ENCODE measurements around the gene ADAMTS3. TPM values are rescaled to one million over a fixed set of nuclear protein-coding genes. Genes with fewer than 3 reads are reported as not detected.

The ADAMTS3 gene
- total RNA-seq, 5 donors from 2014 or later (not counting 1 experiment from before 2014, with no cell fraction given) = not detected

DNA sequence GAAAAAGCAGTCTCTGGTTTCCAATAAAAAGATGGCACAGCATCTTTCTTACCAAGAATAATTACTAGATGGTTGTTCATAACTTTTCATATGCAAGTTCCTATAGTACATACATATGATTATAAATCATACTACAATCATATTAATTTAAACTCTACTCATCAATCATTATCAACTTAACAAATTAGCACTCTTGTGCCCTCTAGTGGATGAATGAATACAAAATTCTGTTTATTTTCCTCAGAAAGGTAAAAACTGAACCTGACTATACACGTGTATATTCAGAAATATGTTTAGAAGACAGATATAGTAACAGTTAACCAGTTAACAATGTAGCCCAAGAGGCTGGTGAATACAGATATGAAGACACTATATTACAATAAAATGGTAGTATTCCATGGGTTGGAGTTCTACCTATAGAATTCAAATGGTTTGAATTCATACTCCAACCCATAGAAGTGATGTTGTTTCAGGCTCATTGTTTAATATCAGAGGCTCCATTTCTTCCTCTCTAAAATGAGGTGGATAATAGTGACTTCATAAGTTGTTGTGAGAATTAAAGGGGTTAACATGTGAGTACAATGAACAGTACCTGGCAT lies 100.0 kb downstream of the ADAMTS3 start:
- Mint-ChIP-seq H3K9me3 (peaks cover 0 to 3% (median 0%) of the 10 kb centered on the region in 3 donors), H3K36me3 (no peaks in the 10 kb centered on the region), H3K4me3 (no peak overlapping the region), H3K27me3 (no peaks in the 10 kb centered on the region), H3K27ac (no peak overlapping the region), H3K4me1 (no peaks in the 10 kb centered on the region)
- no peaks in the 10 kb centered on the region for H3K4me1 ChIP-seq (ENCODE audit: control insufficient read depth in 1 of 2, extremely low read depth in 1 of 2, insufficient read depth in 2 of 2, low read length in 2 of 2)
- no peak overlapping the region for H3K27ac ChIP-seq (ENCODE audit: low read length)
- no peaks in the 10 kb centered on the region for H3K27me3 ChIP-seq (replicated peaks in 1 of 2; ENCODE audit: control insufficient read depth in 2 of 2, extremely low read depth in 1 of 2, insufficient read depth in 2 of 2, low read length in 1 of 2)
- no CpG with 5 or more reads among the region's 1 CpG for WGBS (ENCODE audit: insufficient coverage)
- ATAC-seq (replicated peaks in 1 of 4) (no peak), DNase-seq (peak in 1 of 35 experiments; percentile 6)
- ChIA-PET CTCF (no interaction called here), POLR2A (no interaction called here)
- H3K9me3 ChIP-seq = no peaks in the 10 kb centered on the region
- H3K4me3 ChIP-seq (ENCODE audit: control insufficient read depth in 1 of 2, extremely low read depth in 1 of 2, low read length in 1 of 2) = no peak overlapping the region
- no peaks in the 10 kb centered on the region for H3K36me3 ChIP-seq (ENCODE audit: control insufficient read depth in 2 of 2, extremely low read depth in 1 of 2, insufficient read depth in 1 of 2, low read length in 1 of 2)

DNA sequence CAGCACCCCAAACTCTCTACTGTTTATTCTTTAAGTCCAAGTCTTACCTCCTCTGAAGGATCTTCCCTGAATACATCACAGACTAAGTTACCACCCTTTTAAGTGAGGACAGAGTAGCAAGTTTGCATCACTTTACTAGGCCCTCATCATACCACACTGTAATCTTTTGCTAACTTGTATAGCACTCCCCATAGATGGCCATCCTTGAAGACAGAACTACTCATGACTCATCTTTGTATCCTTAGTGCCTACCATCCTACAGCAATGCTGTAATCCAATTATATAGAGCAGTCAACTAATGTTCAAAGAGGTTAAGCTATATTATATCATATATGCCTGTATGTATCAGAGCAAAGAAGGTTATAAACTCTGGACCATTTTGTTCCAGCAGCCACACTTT lies 101.4 kb downstream of the ADAMTS3 start:
- Mint-ChIP-seq H3K27ac (no peak overlapping the region), H3K4me3 (no peak overlapping the region), H3K36me3 (no peaks in the 10 kb centered on the region), H3K27me3 (no peaks in the 10 kb centered on the region), H3K9me3 (no peaks in the 10 kb centered on the region), H3K4me1 (no peaks in the 10 kb centered on the region)
- ChIA-PET CTCF (no interaction called here), POLR2A (no interaction called here)
- no peaks in the 10 kb centered on the region for H3K36me3 ChIP-seq (ENCODE audit: control insufficient read depth in 2 of 2, extremely low read depth in 1 of 2, insufficient read depth in 1 of 2, low read length in 1 of 2)
- no peak for DNase-seq
- no peaks in the 10 kb centered on the region for H3K27me3 ChIP-seq (replicated peaks in 1 of 2; ENCODE audit: control insufficient read depth in 2 of 2, extremely low read depth in 1 of 2, insufficient read depth in 2 of 2, low read length in 1 of 2)
- no peak for ATAC-seq (replicated peaks in 1 of 4)
- H3K9me3 ChIP-seq = no peaks in the 10 kb centered on the region
- H3K27ac ChIP-seq (ENCODE audit: low read length) = no peak overlapping the region
- H3K4me1 ChIP-seq (ENCODE audit: control insufficient read depth in 1 of 2, extremely low read depth in 1 of 2, insufficient read depth in 2 of 2, low read length in 2 of 2) = no peaks in the 10 kb centered on the region
- H3K4me3 ChIP-seq (ENCODE audit: control insufficient read depth in 1 of 2, extremely low read depth in 1 of 2, low read length in 1 of 2) = no peak overlapping the region

DNA sequence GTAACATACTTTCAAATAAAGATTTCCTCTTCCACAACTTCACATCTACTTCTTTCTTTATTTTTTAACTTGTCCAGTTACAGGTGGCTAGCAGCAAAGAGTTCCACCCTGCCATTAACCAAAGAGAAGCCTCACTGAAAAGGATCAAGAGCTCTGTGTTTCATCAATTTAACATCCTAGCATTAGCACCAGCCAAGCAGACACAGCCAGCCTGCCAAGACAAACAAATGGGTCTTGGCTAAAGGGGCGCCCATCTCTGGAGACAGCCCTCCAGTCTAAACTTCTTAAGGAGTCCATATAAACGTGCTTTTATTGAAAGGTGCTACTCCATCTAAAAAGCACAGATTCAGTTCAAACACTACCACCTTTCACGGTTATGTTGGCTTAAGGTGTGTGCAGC lies 105.3 kb downstream of the ADAMTS3 start:
- CTCF ChIA-PET = interaction anchor here (0.7 kb wide), 2 partner anchors 57 to 136 kb away, joined by 3 to 6 read pairs; no protein-coding TSS in a partner anchor
- no peak for ATAC-seq (replicated peaks in 1 of 4)
- no peaks in the 10 kb centered on the region for H3K9me3 Mint-ChIP-seq
- H3K36me3 Mint-ChIP-seq = no peaks in the 10 kb centered on the region
- H3K36me3 ChIP-seq (ENCODE audit: control insufficient read depth in 2 of 2, extremely low read depth in 1 of 2, insufficient read depth in 1 of 2, low read length in 1 of 2) = no peaks in the 10 kb centered on the region
- DNase-seq = no peak
- no peaks in the 10 kb centered on the region for H3K27me3 ChIP-seq (replicated peaks in 1 of 2; ENCODE audit: control insufficient read depth in 2 of 2, extremely low read depth in 1 of 2, insufficient read depth in 2 of 2, low read length in 1 of 2)
- whole genome bisulfite sequencing (ENCODE audit: insufficient coverage) = 89% methylated on average over 2 of the region's 3 CpGs
- H3K4me3 ChIP-seq (ENCODE audit: control insufficient read depth in 1 of 2, extremely low read depth in 1 of 2, low read length in 1 of 2) = no peak overlapping the region
- POLR2A ChIA-PET = interaction anchor here in 1 of 2 donors (0.6 kb wide), 1 partner anchor 234 kb away, joined by 3 read pairs; no protein-coding TSS in a partner anchor
- H3K4me1 Mint-ChIP-seq = no peaks in the 10 kb centered on the region
- H3K27me3 Mint-ChIP-seq = peaks cover 0 to 3% of the 10 kb centered on the region in 2 donors
- no peak overlapping the region for H3K27ac ChIP-seq (ENCODE audit: low read length)
- no peak overlapping the region for H3K4me3 Mint-ChIP-seq
- no peak overlapping the region for H3K27ac Mint-ChIP-seq
- H3K9me3 ChIP-seq = no peaks in the 10 kb centered on the region
- H3K4me1 ChIP-seq (ENCODE audit: control insufficient read depth in 1 of 2, extremely low read depth in 1 of 2, insufficient read depth in 2 of 2, low read length in 2 of 2) = no peaks in the 10 kb centered on the region

DNA sequence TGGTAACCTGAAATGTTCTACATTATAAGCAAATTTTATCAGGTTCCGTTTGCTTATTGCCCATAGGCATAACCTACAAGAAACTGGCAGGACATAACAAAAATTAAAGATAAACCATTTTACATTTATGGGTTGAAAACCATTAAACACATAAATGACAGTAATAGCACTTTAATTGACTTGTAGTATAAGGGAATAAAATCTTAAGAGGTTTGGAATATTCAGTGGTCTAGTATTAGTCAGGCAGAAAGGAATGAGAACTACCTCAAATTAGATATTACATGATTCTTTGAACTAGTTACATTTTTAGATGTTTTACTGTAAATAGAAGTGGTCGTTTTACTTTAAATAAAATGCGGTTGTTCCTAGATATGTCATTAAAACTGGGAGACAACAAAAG lies 111.9 kb downstream of the ADAMTS3 start:
- Mint-ChIP-seq H3K36me3 (no peaks in the 10 kb centered on the region), H3K27me3 (peaks cover 0 to 3% of the 10 kb centered on the region in 2 donors), H3K27ac (no peak overlapping the region), H3K4me1 (no peaks in the 10 kb centered on the region), H3K4me3 (no peak overlapping the region), H3K9me3 (no peaks in the 10 kb centered on the region)
- no CpG with 5 or more reads among the region's 3 CpGs for WGBS (ENCODE audit: insufficient coverage)
- CTCF ChIA-PET = no interaction called here
- H3K27me3 ChIP-seq (replicated peaks in 1 of 2; ENCODE audit: control insufficient read depth in 2 of 2, extremely low read depth in 1 of 2, insufficient read depth in 2 of 2, low read length in 1 of 2) = no peaks in the 10 kb centered on the region
- no peak overlapping the region for H3K27ac ChIP-seq (ENCODE audit: low read length)
- H3K9me3 ChIP-seq = no peaks in the 10 kb centered on the region
- H3K4me1 ChIP-seq (ENCODE audit: control insufficient read depth in 1 of 2, extremely low read depth in 1 of 2, insufficient read depth in 2 of 2, low read length in 2 of 2) = no peaks in the 10 kb centered on the region
- POLR2A ChIA-PET = no interaction called here
- ATAC-seq (replicated peaks in 1 of 4) = no peak
- H3K36me3 ChIP-seq (ENCODE audit: control insufficient read depth in 2 of 2, extremely low read depth in 1 of 2, insufficient read depth in 1 of 2, low read length in 1 of 2) = no peaks in the 10 kb centered on the region
- no peak overlapping the region for H3K4me3 ChIP-seq (ENCODE audit: control insufficient read depth in 1 of 2, extremely low read depth in 1 of 2, low read length in 1 of 2)
- DNase-seq = no peak

DNA sequence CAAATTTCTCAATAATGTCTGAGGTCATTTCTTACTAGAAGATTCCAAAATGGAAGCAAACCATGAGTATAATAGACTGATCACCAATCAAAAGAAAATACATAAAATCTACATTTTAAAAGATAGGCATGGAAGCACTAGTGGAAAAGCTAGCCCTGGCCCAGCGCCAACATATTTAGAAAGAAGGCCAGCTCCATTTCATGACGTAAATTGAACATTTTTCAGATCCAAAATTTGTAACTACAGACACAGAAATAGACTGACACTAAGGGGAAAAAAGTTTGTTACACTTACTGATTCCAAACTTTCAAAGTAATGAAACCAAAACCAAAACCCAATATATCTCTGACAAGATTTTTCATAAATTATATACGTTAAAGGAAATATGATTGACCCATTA lies 117.7 kb downstream of the ADAMTS3 start:
- Mint-ChIP-seq H3K27ac (no peak overlapping the region), H3K4me1 (no peaks in the 10 kb centered on the region), H3K36me3 (no peaks in the 10 kb centered on the region), H3K9me3 (no peaks in the 10 kb centered on the region), H3K27me3 (no peaks in the 10 kb centered on the region), H3K4me3 (no peak overlapping the region)
- DNase-seq (no peak), ATAC-seq (replicated peaks in 1 of 4) (no peak)
- 86% methylated on average over 1 of the region's 3 CpGs for WGBS (ENCODE audit: insufficient coverage)
- H3K4me1 ChIP-seq (ENCODE audit: control insufficient read depth in 1 of 2, extremely low read depth in 1 of 2, insufficient read depth in 2 of 2, low read length in 2 of 2) = no peaks in the 10 kb centered on the region
- H3K27ac ChIP-seq (ENCODE audit: low read length) = no peak overlapping the region
- H3K27me3 ChIP-seq (replicated peaks in 1 of 2; ENCODE audit: control insufficient read depth in 2 of 2, extremely low read depth in 1 of 2, insufficient read depth in 2 of 2, low read length in 1 of 2) = no peaks in the 10 kb centered on the region
- CTCF ChIA-PET = interaction anchor here in 1 of 2 donors (0.6 kb wide), 1 partner anchor 251 kb away, joined by 3 read pairs; no protein-coding TSS in a partner anchor
- no peak overlapping the region for H3K4me3 ChIP-seq (ENCODE audit: control insufficient read depth in 1 of 2, extremely low read depth in 1 of 2, low read length in 1 of 2)
- POLR2A ChIA-PET = no interaction called here
- H3K36me3 ChIP-seq (ENCODE audit: control insufficient read depth in 2 of 2, extremely low read depth in 1 of 2, insufficient read depth in 1 of 2, low read length in 1 of 2) = no peaks in the 10 kb centered on the region
- H3K9me3 ChIP-seq = no peaks in the 10 kb centered on the region

DNA sequence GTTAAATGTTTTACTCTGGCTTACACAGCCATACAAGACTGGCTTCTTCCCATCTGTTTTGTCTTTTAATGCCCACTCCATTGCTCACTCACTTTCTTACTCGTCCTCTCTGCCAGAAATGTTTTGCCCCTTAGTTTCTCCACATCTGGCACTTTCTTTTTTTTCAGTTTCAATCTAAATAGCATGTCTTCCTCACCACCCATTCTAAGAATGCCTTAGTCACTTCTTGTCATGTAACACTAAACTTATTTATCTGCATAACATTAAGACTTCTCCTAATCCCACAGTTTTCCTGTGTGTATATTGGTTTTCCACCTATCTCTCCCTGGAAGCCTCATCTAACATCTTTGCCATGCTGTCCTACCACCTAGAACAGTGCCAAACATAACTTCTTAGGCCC lies 119.3 kb downstream of the ADAMTS3 start:
- H3K4me3 ChIP-seq (ENCODE audit: control insufficient read depth in 1 of 2, extremely low read depth in 1 of 2, low read length in 1 of 2) = no peak overlapping the region
- no peak for DNase-seq
- POLR2A ChIA-PET = no interaction called here
- ATAC-seq (replicated peaks in 1 of 4) = no peak
- CTCF ChIA-PET = no interaction called here
- no peaks in the 10 kb centered on the region for H3K36me3 ChIP-seq (ENCODE audit: control insufficient read depth in 2 of 2, extremely low read depth in 1 of 2, insufficient read depth in 1 of 2, low read length in 1 of 2)
- no peaks in the 10 kb centered on the region for H3K9me3 Mint-ChIP-seq
- no peaks in the 10 kb centered on the region for H3K4me1 ChIP-seq (ENCODE audit: control insufficient read depth in 1 of 2, extremely low read depth in 1 of 2, insufficient read depth in 2 of 2, low read length in 2 of 2)
- no peak overlapping the region for H3K4me3 Mint-ChIP-seq
- no peaks in the 10 kb centered on the region for H3K4me1 Mint-ChIP-seq
- H3K27ac ChIP-seq (ENCODE audit: low read length) = no peak overlapping the region
- no peak overlapping the region for H3K27ac Mint-ChIP-seq
- no CpG with 5 or more reads among the region's 1 CpG for WGBS (ENCODE audit: insufficient coverage)
- no peaks in the 10 kb centered on the region for H3K27me3 Mint-ChIP-seq
- H3K27me3 ChIP-seq (replicated peaks in 1 of 2; ENCODE audit: control insufficient read depth in 2 of 2, extremely low read depth in 1 of 2, insufficient read depth in 2 of 2, low read length in 1 of 2) = no peaks in the 10 kb centered on the region
- no peaks in the 10 kb centered on the region for H3K9me3 ChIP-seq
- H3K36me3 Mint-ChIP-seq = no peaks in the 10 kb centered on the region

DNA sequence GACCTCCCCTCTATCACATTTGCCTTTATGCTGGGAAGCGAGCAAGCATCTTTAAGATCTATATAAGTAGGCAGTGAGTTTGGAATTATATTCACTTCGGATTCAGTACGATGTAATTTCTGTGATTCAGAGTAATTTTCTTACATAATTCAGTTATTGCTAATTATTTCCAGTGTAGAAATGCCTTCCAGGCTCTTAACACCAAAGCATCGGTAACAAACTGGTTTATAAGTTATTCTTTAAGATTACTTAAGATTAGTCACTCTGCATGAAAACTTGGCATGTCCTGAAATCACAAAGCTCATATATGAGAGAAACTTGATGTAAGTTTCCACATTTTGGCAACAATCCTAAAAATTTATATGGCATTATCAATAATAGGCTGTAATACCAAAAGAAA lies 120.8 kb downstream of the ADAMTS3 start:
- WGBS (ENCODE audit: insufficient coverage) = no CpG with 5 or more reads among the region's 4 CpGs
- Mint-ChIP-seq H3K9me3 (no peaks in the 10 kb centered on the region), H3K4me1 (no peaks in the 10 kb centered on the region), H3K4me3 (no peak overlapping the region), H3K27ac (no peak overlapping the region), H3K36me3 (no peaks in the 10 kb centered on the region), H3K27me3 (no peaks in the 10 kb centered on the region)
- Histone ChIP-seq H3K27ac (ENCODE audit: low read length) (no peak overlapping the region), H3K9me3 (no peaks in the 10 kb centered on the region), H3K4me1 (ENCODE audit: control insufficient read depth in 1 of 2, extremely low read depth in 1 of 2, insufficient read depth in 2 of 2, low read length in 2 of 2) (no peaks in the 10 kb centered on the region), H3K4me3 (ENCODE audit: control insufficient read depth in 1 of 2, extremely low read depth in 1 of 2, low read length in 1 of 2) (no peak overlapping the region), H3K36me3 (ENCODE audit: control insufficient read depth in 2 of 2, extremely low read depth in 1 of 2, insufficient read depth in 1 of 2, low read length in 1 of 2) (no peaks in the 10 kb centered on the region), H3K27me3 (replicated peaks in 1 of 2; ENCODE audit: control insufficient read depth in 2 of 2, extremely low read depth in 1 of 2, insufficient read depth in 2 of 2, low read length in 1 of 2) (no peaks in the 10 kb centered on the region)
- ChIA-PET CTCF (no interaction called here), POLR2A (no interaction called here)
- ATAC-seq (replicated peaks in 1 of 4) (no peak), DNase-seq (no peak)

Measured in T-cell (primary cell).